Measurements from ENCODE around the gene ZNF107.
"Not testable (repeated sequence)": the region's sequence is repeated elsewhere in the genome, so short reads cannot be mapped to it uniquely, and the experiment has no call there.

The ZNF107 gene

DNA sequence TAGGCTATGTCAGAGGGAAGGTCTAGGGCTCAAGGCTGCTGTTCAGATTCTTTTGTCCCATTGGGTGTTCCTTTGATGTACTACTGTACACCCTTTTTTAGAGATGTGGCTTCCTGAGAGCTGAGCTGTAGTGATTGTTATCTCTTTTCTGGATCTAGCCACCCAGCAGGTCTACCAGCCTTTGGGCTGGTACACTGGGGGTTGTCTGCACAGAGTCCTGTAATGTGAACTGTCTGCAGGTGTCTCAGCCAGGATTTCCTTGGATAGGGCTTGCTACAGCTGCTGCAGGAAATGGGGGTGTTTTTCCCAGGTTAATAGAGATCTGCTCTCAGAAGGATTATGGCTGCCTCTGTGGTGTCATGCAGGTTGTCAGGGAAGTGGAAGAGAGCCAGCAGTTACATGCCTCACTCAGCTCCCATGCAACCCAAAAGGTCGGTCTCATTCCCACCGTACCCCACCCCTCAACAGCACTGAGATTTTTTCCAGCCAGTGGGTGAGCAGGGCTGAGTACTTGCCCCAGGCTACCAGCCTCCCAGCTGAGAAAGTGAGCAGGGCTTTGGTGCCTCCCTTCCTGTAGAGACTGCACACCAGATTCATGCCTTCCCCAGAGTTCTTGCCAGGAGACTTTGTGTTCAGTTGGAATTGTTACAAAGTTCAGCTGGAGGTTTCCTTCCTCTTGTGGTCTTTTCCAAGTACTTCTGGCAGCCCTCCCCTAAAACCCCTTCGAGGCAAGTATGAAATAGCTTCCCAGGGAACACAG is 63.3 kb downstream of the ZNF107 start:
- in situ Hi-C loops (cut with MboI; ENCODE audit: low sequenced_read_pairs), result no loop called here

DNA sequence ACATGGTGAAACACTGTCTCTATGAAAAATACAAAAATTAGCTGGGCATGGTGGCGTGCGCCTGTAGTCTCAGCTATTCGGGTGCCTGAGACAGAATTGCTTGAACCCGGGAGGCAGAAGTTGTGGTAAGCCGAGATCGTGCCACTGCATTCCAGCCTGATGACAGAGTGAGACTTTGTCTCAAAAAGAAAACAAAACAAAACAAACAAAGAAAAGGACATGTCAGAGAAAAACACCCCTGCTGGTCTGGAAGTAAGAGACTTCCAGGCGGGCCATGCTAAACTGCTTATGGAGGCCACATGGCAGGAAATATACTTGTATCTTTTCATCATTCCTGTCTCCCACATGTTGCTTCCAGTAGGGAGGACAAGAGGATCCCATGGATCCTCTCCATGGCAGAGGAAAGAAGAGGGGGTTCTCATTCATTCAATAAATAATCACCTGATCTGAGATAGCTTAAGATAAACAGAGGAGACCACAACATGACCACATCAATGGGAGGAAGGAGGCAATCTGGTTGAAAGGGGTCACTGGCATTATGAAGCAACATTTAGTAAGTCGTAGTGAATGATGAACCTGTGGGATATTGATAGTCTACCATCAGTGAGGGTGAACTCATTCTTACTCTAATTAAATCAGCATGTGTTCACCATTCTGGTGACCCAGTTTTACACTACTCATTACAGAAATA is 67.8 kb downstream of the ZNF107 start:
- in situ Hi-C loops (cut with MboI; ENCODE audit: low sequenced_read_pairs), result no loop called here

DNA sequence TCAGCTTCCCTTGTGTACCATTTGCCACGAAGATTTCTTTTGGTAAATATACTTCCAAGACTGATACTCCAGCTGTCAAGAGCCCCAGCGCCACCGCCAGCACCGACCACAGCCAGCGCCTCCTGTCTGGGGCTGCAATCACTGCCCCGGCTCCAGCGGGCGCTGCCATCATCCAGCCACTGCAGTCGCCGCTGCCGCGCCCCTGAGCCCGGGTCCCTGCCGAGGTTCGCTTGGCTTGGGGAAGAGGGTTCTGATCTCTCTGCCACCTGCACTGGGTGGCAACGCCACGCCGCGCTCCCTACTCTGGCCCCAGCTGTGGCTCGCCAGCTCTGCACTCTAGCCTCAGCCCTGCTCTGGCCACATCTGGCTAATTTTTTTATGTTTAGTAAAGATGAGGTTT is 70.6 kb downstream of the ZNF107 start:
- in situ Hi-C loops (cut with MboI; ENCODE audit: low sequenced_read_pairs), result no loop called here

DNA sequence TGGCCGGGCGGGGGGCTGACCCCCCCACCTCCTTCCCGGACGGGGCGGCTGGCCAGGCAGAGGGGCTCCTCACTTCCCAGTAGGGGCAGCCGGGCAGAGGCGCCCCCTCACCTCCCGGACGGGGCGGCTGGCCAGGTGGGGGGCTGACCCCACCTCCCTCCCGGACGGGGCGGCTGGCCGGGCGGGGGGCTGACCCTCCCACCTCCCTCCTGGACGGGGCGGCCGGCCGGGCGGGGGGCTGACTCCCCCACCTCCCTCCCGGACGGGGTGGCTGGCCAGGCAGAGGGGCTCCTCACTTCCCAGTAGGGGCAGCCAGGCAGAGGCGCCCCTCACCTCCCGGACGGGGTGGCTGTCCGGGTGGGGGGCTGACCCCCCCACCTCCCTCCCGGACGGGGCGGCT is 72.5 kb downstream of the ZNF107 start:
- in situ Hi-C loops (cut with MboI; ENCODE audit: low sequenced_read_pairs), result not testable (repeated sequence)

DNA sequence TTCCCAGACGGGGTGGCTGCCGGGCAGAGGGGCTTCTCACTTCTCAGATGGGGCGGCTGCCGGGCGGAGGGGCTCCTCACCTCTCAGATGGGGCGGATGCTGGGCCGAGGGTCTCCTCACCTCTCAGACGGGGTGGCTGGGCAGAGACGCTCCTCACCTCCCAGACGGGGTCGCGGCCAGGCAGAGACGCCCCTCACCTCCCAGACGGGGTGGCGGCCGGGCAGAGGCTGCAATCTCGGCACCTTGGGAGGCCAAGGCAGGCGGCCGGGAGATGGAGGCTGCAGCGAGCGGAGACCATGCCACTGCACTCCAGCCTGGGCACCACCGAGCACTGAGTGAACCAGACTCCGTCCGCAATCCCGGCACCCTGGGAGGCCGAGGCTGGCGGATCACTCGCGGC is 73.0 kb downstream of the ZNF107 start:
- in situ Hi-C loops (cut with MboI; ENCODE audit: low sequenced_read_pairs), result not testable (repeated sequence)

DNA sequence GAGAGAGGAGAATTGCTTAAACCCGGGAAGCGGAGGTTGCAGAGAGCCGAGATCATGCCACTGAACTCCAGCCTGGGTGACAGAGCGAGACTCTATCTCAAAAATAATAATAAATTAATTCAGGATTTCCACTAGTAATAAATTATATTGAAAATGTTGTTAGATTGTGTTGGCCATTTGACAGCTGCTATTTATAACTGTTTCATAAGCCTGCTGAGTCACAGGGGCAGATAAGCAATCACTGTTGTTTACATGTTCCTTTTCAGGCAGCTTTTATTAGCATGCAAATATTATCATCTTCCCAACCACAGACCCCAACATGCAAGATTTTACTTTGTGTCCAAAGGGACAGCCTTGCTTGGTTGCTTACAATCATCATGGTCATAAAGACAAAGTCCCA is 78.7 kb downstream of the ZNF107 start:
- in situ Hi-C loops (cut with MboI; ENCODE audit: low sequenced_read_pairs), result no loop called here

DNA sequence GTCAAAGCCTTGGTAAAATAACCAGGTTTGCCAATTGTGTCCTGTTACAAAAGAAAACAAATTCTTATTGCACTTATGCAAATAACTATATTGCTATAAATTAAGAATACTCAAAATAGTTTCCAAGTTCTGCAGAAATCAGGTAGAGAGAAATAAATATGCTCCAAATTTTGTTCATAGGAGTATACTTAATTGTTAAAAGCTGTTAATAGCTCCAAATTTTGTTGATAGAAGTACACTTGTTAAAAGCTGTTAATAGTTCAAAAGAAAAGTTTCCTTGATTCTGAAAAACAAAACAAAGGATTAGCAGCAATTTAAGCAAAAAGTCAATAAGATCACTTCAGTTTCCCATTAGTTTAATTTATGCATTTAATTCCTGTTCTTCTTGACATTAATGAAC is 81.9 kb downstream of the ZNF107 start:
- in situ Hi-C loops (cut with MboI; ENCODE audit: low sequenced_read_pairs), result no loop called here

DNA sequence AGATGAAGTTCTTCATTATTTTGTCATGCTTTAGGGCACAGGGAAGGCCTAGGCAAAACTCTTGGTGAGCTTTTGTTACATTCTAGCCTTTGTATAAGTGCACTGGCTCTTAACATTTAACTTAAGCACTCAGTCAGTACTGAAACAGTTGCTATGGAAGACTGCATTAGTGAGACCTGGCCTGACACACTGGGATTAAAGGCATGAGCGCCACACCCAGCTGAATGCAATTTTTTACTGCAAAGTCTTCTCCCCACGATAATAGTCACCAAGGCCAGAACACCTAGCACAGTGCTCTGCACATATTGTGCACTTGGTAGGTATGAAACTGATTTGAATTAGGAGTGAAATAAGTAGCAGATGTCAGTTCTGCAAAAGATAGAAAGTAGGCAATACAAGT is 87.1 kb downstream of the ZNF107 start:
- in situ Hi-C loops (cut with MboI; ENCODE audit: low sequenced_read_pairs), result no loop called here

DNA sequence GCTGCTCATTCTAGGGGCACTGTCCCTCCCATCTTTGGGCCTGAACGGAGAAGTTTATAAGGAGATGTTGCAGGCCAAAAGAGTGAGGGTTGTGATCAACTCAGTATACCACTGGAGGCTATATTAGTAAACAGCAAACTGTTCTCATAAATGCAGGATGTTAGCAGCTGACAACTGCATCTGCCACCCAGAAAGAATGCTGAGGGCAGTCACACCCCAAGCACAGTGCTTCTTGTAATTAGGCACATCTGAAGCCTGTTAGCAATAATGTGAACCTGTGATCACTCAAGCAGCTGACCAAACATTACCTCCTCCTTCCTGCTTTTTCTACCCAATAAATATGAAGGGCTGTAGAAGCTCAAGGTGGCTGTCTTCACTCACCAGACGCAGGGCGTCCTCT is 89.9 kb downstream of the ZNF107 start:
- in situ Hi-C loops (cut with MboI; ENCODE audit: low sequenced_read_pairs), result no loop called here

DNA sequence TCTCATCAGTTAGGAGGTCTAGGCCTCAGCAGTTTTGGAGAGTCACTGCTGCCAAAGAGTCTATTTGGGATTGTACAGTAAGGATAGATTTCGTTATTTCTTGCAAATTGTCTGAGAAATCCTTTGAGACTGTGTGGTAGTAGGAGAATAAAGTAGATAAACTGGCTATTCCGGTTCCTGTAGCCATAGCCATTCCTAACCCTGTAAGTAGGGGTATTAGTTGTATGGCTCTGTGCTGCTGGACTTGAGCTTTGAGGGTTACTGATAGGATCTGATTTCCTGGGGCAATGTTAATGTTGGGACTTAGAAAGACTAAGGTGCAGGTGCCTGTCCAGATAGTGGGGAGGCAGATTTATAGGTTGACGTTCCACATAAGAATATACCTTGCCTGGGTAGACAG is 92.2 kb downstream of the ZNF107 start:
- in situ Hi-C loops (cut with MboI; ENCODE audit: low sequenced_read_pairs), result no loop called here

Measured in HL-60/S4 (cell line).